GM10266 (cell line): Measurements from ENCODE around the gene PTPN2.

Experiments
- DNase-seq: peaks from one replicate; pipeline ENCODE4 v3.0.0; 2012; ENCODE audit errors: extremely low spot score
- TF ChIP-seq, protein P1 (sequence below): IDR thresholded peaks from 2 replicates; pipeline ENCODE4 v1.5.1; 2012; ENCODE audit warnings: mild to moderate bottlenecking, low read depth; ENCODE audit not compliant: control insufficient read depth, insufficient read depth; ENCODE audit errors: missing control alignments

The PTPN2 gene

DNA sequence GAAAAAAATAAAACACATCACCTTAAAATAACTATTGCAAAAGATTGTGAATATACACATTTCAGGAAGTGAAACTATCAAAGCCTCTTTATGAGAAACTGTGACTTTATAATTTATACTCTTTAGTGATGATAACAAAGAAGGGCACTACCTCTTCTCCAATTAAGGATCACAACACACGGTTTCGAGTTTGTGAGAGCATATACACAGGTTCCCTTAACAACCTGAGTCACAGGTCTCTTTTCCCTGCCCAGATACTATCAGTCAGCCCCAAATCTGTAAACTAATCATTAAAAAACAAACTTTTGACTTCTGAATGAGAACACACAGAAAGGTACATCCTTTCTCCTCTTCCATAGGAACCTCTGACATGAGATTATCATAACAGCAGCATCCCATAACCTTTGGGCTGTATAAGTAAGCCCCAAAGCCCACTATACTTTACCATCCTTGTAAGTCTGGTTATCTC lies 44.9 kb downstream of the PTPN2 start:
- DNase-seq, result peak; percentile 32
- TF ChIP-seq, protein P1, sequence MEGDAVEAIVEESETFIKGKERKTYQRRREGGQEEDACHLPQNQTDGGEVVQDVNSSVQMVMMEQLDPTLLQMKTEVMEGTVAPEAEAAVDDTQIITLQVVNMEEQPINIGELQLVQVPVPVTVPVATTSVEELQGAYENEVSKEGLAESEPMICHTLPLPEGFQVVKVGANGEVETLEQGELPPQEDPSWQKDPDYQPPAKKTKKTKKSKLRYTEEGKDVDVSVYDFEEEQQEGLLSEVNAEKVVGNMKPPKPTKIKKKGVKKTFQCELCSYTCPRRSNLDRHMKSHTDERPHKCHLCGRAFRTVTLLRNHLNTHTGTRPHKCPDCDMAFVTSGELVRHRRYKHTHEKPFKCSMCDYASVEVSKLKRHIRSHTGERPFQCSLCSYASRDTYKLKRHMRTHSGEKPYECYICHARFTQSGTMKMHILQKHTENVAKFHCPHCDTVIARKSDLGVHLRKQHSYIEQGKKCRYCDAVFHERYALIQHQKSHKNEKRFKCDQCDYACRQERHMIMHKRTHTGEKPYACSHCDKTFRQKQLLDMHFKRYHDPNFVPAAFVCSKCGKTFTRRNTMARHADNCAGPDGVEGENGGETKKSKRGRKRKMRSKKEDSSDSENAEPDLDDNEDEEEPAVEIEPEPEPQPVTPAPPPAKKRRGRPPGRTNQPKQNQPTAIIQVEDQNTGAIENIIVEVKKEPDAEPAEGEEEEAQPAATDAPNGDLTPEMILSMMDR, result no peak

DNA sequence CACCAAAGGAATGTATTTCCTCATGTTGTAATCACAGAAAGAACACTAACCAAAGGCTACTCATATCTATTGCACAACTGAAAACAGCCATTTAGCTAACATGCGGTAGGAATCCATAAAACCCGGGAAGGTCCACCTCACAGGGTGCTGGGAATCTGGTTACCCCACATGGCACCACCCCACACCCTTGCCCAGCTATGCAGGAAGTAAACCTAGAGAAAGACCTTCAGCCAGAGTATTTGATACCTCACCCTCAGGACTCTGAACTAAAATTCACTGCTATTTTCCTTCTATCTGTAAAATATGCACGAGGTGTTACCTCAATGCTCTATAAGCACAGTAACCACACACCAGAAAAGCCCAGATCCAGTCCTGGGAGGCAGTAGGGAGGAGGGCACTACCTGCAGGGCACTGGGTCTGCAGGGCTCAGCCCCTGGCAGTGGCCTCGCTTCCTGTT lies 45.8 kb downstream of the PTPN2 start:
- DNase-seq, result no peak

DNA sequence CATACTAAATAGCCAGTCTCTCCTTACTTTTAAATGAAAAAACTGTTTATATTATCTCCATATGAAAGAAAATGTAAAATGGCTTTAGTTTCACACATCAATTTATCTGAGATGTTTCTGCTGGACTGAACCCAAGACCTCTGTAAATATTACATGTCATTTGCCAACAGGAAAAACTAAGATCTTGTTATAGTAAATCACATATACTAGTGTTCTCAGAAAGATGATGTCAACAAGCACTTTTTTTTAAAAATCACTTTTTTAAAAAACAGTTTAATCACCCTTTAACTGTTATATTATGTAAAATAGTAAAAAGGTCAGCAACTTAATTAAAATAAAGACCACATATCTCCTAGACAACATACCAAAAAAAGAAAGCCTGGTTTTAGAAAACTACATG lies 46.3 kb downstream of the PTPN2 start:
- DNase-seq, result no peak
- TF ChIP-seq, protein P1, result no peak

More for the DNA sequence above, 45.8 kb downstream of the PTPN2 start:
- TF ChIP-seq, protein P1, result no peak

- TF ChIP-seq, protein P1, result no peak
- DNase-seq, result no peak
These were observed 47.5 kb downstream of the PTPN2 start for GRCh38 chr18:12836551-12836950.

- no peak for DNase-seq
- TF ChIP-seq, protein P1, result no peak
These were observed 55.7 kb downstream of the PTPN2 start for GRCh38 chr18:12828116-12829051.

- TF ChIP-seq, protein P1, result no peak
- no peak for DNase-seq
These were observed 56.4 kb downstream of the PTPN2 start for GRCh38 chr18:12827588-12827987.

GRCh38 chr18:12825230-12825629 lies 58.8 kb downstream of the PTPN2 start:
- TF ChIP-seq, protein P1, result no peak

More at GRCh38 chr18:12825230-12825629, 58.8 kb downstream of the PTPN2 start:
- no peak for DNase-seq
